GM12878 (cell line): Measurements from ENCODE around the gene NASP. TPM values are rescaled to one million over a fixed set of nuclear protein-coding genes. Genes with fewer than 3 reads are reported as not detected.
A peak's percentile ranks its signal among the peaks of the same experiment; 100 is the strongest.

Source experiments
- ATAC-seq: fragments of 200-7000 bp; cut with Tn5 transposase; 3 replicates; pipeline ENCODE4 v1.9.1; 2020; ENCODE audit warnings: mild to moderate bottlenecking, moderate library complexity
- BruUV-seq: library from RNA; stranded (reverse); fragments of 400-500 nt; replicated peaks from 2 replicates; lab custom pipeline; 2021; lab: Mats Ljungman, UMichigan
- CTCF ChIA-PET: fragments of 300-600 bp; sonication (Branson Sonifier 250); formaldehyde crosslinking; extraction: SDS; loops from one replicate; lab custom pipeline; 2021; ENCODE audit warnings: inconsistent platforms; lab: Yijun Ruan, JAX
- POLR2A ChIA-PET: fragments of 350-600 bp; formaldehyde crosslinking; extraction: SDS; loops from one replicate; lab custom pipeline; 2021; ENCODE audit warnings: inconsistent platforms; lab: Charles Lee
- RAD21 ChIA-PET: fragments of 300-600 bp; sonication (Branson Sonifier 250); formaldehyde crosslinking; loops from one replicate; lab custom pipeline; 2023; ENCODE audit warnings: antibody characterized with exemption; ENCODE audit not compliant: unreplicated experiment; lab: Charles Lee
- SMC1A ChIA-PET: fragments of 300-600 bp; sonication (Branson Sonifier 250); formaldehyde crosslinking; loops from one replicate; lab custom pipeline; 2023; ENCODE audit not compliant: unreplicated experiment, uncharacterized antibody; lab: Charles Lee
- DNase-seq: peaks from one replicate; pipeline ENCODE4 v3.0.0-alpha.2; 2011; ENCODE audit warnings: low read depth, low spot score
- FAIRE-seq: peaks from 3 replicates; lab custom pipeline; 2011; peaks lifted over from hg19 to GRCh38; lab: Jason Lieb, UNC
- H2AFZ ChIP-seq: 2 replicates; pipeline ENCODE4 v1.6.0; 2011; ENCODE audit warnings: low read depth, low read length, control low read depth; ENCODE audit not compliant: control insufficient read depth
- H3K27ac ChIP-seq: 2 replicates; pipeline ENCODE4 v1.5.1; 2011; ENCODE audit warnings: control low read depth; ENCODE audit not compliant: control insufficient read depth, insufficient read depth
- H3K27me3 ChIP-seq, 2 experiments: replicated peaks in 1 of 2; 2 replicates each; pipeline versions ENCODE4 v1.6.0 to v1.6.1; 2011; ENCODE audit warnings: low read length in 1 of 2; ENCODE audit not compliant: control insufficient read depth in 2 of 2, insufficient read depth in 2 of 2
- H3K36me3 ChIP-seq, 2 experiments: 2 replicates each; pipeline ENCODE4 v1.5.1; 2011; ENCODE audit warnings: low read length in 1 of 2; ENCODE audit not compliant: control insufficient read depth in 2 of 2, insufficient read depth in 2 of 2
- H3K4me1 ChIP-seq: 2 replicates; pipeline ENCODE4 v1.6.1; 2011; ENCODE audit warnings: mild to moderate bottlenecking, low read length, moderate library complexity, mixed read lengths; ENCODE audit not compliant: control insufficient read depth, insufficient read depth
- H3K4me2 ChIP-seq: 2 replicates; pipeline ENCODE4 v1.6.0; 2011; ENCODE audit warnings: control low read depth; ENCODE audit not compliant: control insufficient read depth, insufficient read depth
- H3K4me3 ChIP-seq: fragments of 200-600 bp; sonication (generic); 2 replicates; pipeline ENCODE4 v1.5.1; 2016
- H3K79me2 ChIP-seq: 2 replicates; pipeline ENCODE4 v1.6.0; 2011; ENCODE audit warnings: low read length; ENCODE audit not compliant: control insufficient read depth, insufficient read depth
- H3K9ac ChIP-seq: 2 replicates; pipeline ENCODE4 v1.8.0; 2011; ENCODE audit warnings: low read length, control low read depth, mixed read lengths; ENCODE audit not compliant: control insufficient read depth, insufficient read depth
- H3K9me3 ChIP-seq: replicated peaks from 3 replicates; pipeline ENCODE4 v1.5.1; 2011; ENCODE audit warnings: mild to moderate bottlenecking, low read length; ENCODE audit not compliant: control insufficient read depth, insufficient read depth
- H4K20me1 ChIP-seq: 2 replicates; pipeline ENCODE4 v1.6.0; 2011; ENCODE audit not compliant: control insufficient read depth, insufficient read depth
- ASH2L ChIP-seq: fragments of 300-600, 200-600 bp; sonication (generic); IDR thresholded peaks from 2 replicates; pipeline ENCODE4 v1.6.1; 2017; ENCODE audit warnings: low read depth, mild to moderate bottlenecking, borderline replicate concordance
- BCL3 ChIP-seq: IDR thresholded peaks from 2 replicates; pipeline ENCODE4 v1.6.1; 2011; ENCODE audit warnings: borderline replicate concordance, low read depth, mild to moderate bottlenecking, moderate library complexity, low read length; ENCODE audit not compliant: insufficient read depth, poor library complexity, severe bottlenecking
- KDM1A ChIP-seq: fragments of 200-600 bp; sonication (generic); IDR thresholded peaks from 2 replicates; pipeline ENCODE4 v1.6.1; 2016; ENCODE audit warnings: borderline replicate concordance
- NKRF ChIP-seq: fragments of 450-650 bp; conservative IDR thresholded peaks from 2 replicates; pipeline ENCODE4 v1.6.1; 2017; ENCODE audit warnings: mild to moderate bottlenecking, moderate library complexity
- POLR2AphosphoS5 ChIP-seq: IDR thresholded peaks from 2 replicates; pipeline ENCODE4 v1.6.1; 2011; ENCODE audit warnings: mild to moderate bottlenecking, low read length, inconsistent platforms
- WGBS: methylation state at CpG from one replicate; pipeline ENCODE4 v1.1.6; 2016; ENCODE audit warnings: low lambda C conversion rate; ENCODE audit not compliant: insufficient replicate concordance, insufficient coverage; ENCODE audit errors: missing lambda C conversion rate; 5-methylcytosine and 5-hydroxymethylcytosine counted together
- in situ Hi-C: fragments of 300-500 bp; cut with MboI; formaldehyde crosslinking; loops from 9 replicates; pipeline ENCODE4 v1.14.3; 2018; ENCODE audit warnings: mixed read lengths
- intact Hi-C: fragments of 100-400 bp; cut with micrococcal nuclease; formaldehyde crosslinking; loops from one replicate; pipeline ENCODE4 v1.14.2; 2022; ENCODE audit not compliant: unreplicated experiment
- polyA plus RNA-seq, 11 experiments: library from polyadenylated mRNA; depleted of rRNA in 4 of 11; unstranded in 6 of 11; stranded (reverse) in 5 of 11; fragments of >200 nt; fragmentation: Nextera tagmentation in 4 of 11; fragmentation: Illumina TruSeq in 1 of 11; extraction: Ambion mirVana in 4 of 11; extraction: Trizol in 1 of 11; gene quantifications; 1 replicate in 1 of 11; 2 replicates in 10 of 11; pipeline versions ENCODE4 v1.2.1 to v1.2.3, GENCODE V29; 2011 to 2016; ENCODE audit warnings: inconsistent platforms in 2 of 11, missing spikeins in 2 of 11, low read depth in 1 of 11
- total RNA-seq, 4 experiments: library from RNA; depleted of rRNA in 3 of 4; stranded (reverse); fragments of >200 nt in 3 of 4; fragmentation: Illumina TruSeq in 1 of 4; extraction: Trizol in 1 of 4; gene quantifications; 2 replicates each; pipeline versions ENCODE4 v1.2.1 to v1.2.3, GENCODE V29; 2013 to 2021

The NASP gene
- total and polyA plus RNA-seq, 10 of the 15 experiments (the other 5 are each of a cell fraction or from before 2014, with no cell fraction given): 111 to 321 (median 205) TPM

- no peak for TF ChIP-seq BCL3
These were observed 23.7 kb downstream of the NASP start (continued) for GRCh38 chr1:45607404-45608074.

GRCh38 chr1:45608175-45609156, 24.6 kb downstream of the NASP start:
- in situ Hi-C loops: no loop called here
- ChIA-PET RAD21 (interaction anchor here (0.6 to 0.9 kb wide), 2 partner anchors 25 to 142 kb away, joined by 3 to 4 read pairs; partner anchors contain the start of gene IPP), POLR2A (interaction anchor here (0.6 kb wide), 1 partner anchor 8 kb away, joined by 5 read pairs; no protein-coding TSS in a partner anchor), SMC1A (interaction anchor here (0.7 to 1.4 kb wide), 3 partner anchors 9 to 70 kb away, joined by 3 read pairs; no protein-coding TSS in a partner anchor), CTCF (no interaction called here)
- Histone ChIP-seq H3K4me2 (peak overlapping the region; percentile 13; the same call in 1 of the 2 replicates), H2AFZ (no peak overlapping the region), H3K4me1 (peaks cover 12% of the 10 kb centered on the region), H3K9me3 (no peaks in the 10 kb centered on the region), H3K27me3 (no peaks in the 10 kb centered on the region), H3K9ac (no peak overlapping the region), H4K20me1 (no peaks in the 10 kb centered on the region), H3K79me2 (no peaks in the 10 kb centered on the region; the same call in 1 of the 2 replicates), H3K36me3 (peaks cover 13 to 33% of the 10 kb centered on the region in 2 experiments; a peak in 3 of 4 replicates), H3K4me3 (no peak overlapping the region), H3K27ac (peak overlapping the region; percentile 28; the same call in 1 of the 2 replicates)
- ATAC-seq: peak; percentile 15; the same call in 1 of the 3 replicates
- FAIRE-seq: no peak
- no TSS peak for BruUV-seq
- intact Hi-C loops: no loop called here
- WGBS: 38% methylated on average over 5 of the region's 5 CpGs
- no peak for DNase-seq
- TF ChIP-seq POLR2AphosphoS5: peak; percentile 66; the same call in 1 of the 2 replicates
- TF ChIP-seq NKRF: no peak
- TF ChIP-seq ASH2L: no peak
- TF ChIP-seq KDM1A: no peak
